ENCODE data around the gene CDH26.

GRCh38 chr20:60007464-60007863 is 49.2 kb downstream of the CDH26 start:
- TF ChIP-seq EP300 (IDR thresholded peaks at IDR 0.05; ENCODE audit: borderline replicate concordance) (no peak), REST (IDR thresholded peaks at IDR 0.05; ENCODE audit: low read depth) (no peak), FOXM1 (IDR thresholded peaks at IDR 0.05; ENCODE audit: borderline replicate concordance, low read depth) (no peak), YY1 (IDR thresholded peaks at IDR 0.05; ENCODE audit: low read depth) (no peak), RAD21 (IDR thresholded peaks at IDR 0.05; ENCODE audit: low read depth) (no peak), TAF1 (IDR thresholded peaks at IDR 0.05; ENCODE audit: low read depth) (no peak), TCF12 (IDR thresholded peaks at IDR 0.05; ENCODE audit: low read depth) (no peak), MAX (IDR thresholded peaks at IDR 0.05) (no peak), USF1 (IDR thresholded peaks at IDR 0.05) (no peak), CREB1 (IDR thresholded peaks at IDR 0.05; ENCODE audit: low read depth) (no peak), ZBTB7A (IDR thresholded peaks at IDR 0.05; ENCODE audit: low read depth) (no peak), CEBPB (IDR thresholded peaks at IDR 0.05) (no peak), EGR1 (IDR thresholded peaks at IDR 0.05) (no peak)

Data from Ishikawa (cell line).